Left lobe of liver (tissue), 2 donors: ENCODE data around the gene IFT81. TPM values are rescaled to one million over a fixed set of nuclear protein-coding genes. Genes with fewer than 3 reads are reported as not detected.

Experiments used
- ATAC-seq: fragments of 200-7000 bp; cut with Tn5 transposase; one replicate; pipeline ENCODE4 v1.9.1; 2020; ENCODE audit warnings: mild to moderate bottlenecking, moderate library complexity
- DNase-seq: peaks from one replicate; pipeline ENCODE4 v3.0.0-alpha.2; 2020; ENCODE audit warnings: low spot score
- total RNA-seq: library from RNA; stranded (reverse); gene quantifications from one replicate; pipeline ENCODE4 v1.2.1, GENCODE V29; 2021
- donor health status: DM: no; HTN: no; CAD: no; lungs with moderate emphysema.
- donor health status: DM: no; HTN: yes; CAD: no.

The IFT81 gene
- total RNA-seq, 1 donor from 2014 or later: 2.3 TPM

- no peak for DNase-seq
- ATAC-seq: no peak
These were observed 32.6 kb downstream of the IFT81 start for GRCh38 chr12:110156766-110157165.

GRCh38 chr12:110157539-110157938 is 33.4 kb downstream of the IFT81 start:
- ATAC-seq: no peak
- no peak for DNase-seq

GRCh38 chr12:110159671-110160245 is 35.6 kb downstream of the IFT81 start:
- peak; percentile 84 for ATAC-seq
- peak; percentile 58 for DNase-seq

GRCh38 chr12:110165540-110166159 is 41.5 kb downstream of the IFT81 start:
- no peak for ATAC-seq

GRCh38 chr12:110168732-110169455 is 44.7 kb downstream of the IFT81 start:
- no peak for DNase-seq
- no peak for ATAC-seq

More at GRCh38 chr12:110165540-110166159, 41.5 kb downstream of the IFT81 start:
- DNase-seq: no peak

- DNase-seq (no peak), ATAC-seq (no peak)
These were observed 46.5 kb downstream of the IFT81 start for GRCh38 chr12:110170535-110171185.

- DNase-seq: no peak
- no peak for ATAC-seq
These were observed 47.0 kb downstream of the IFT81 start for GRCh38 chr12:110171186-110171538.

- ATAC-seq (no peak), DNase-seq (no peak)
These were observed 47.5 kb downstream of the IFT81 start for GRCh38 chr12:110171636-110172035.

- ATAC-seq (no peak), DNase-seq (no peak)
These were observed 50.3 kb downstream of the IFT81 start for GRCh38 chr12:110174373-110174996.

- ATAC-seq (no peak), DNase-seq (no peak)
These were observed 51.0 kb downstream of the IFT81 start for GRCh38 chr12:110175201-110175600.

GRCh38 chr12:110176745-110177144 is 52.6 kb downstream of the IFT81 start:
- ATAC-seq: no peak
- DNase-seq: no peak

- no peak for DNase-seq
- ATAC-seq: no peak
These were observed 55.1 kb downstream of the IFT81 start for GRCh38 chr12:110179291-110179690.

GRCh38 chr12:110180591-110181005 is 56.4 kb downstream of the IFT81 start:
- no peak for DNase-seq
- no peak for ATAC-seq

- no peak for ATAC-seq
- DNase-seq: no peak
These were observed 58.1 kb downstream of the IFT81 start for GRCh38 chr12:110182281-110182680.

GRCh38 chr12:110183386-110183785 is 59.2 kb downstream of the IFT81 start:
- DNase-seq (no peak), ATAC-seq (peak; percentile 60)

- DNase-seq (no peak), ATAC-seq (no peak)
These were observed 61.5 kb downstream of the IFT81 start for GRCh38 chr12:110185626-110186025.

GRCh38 chr12:110186059-110186458 is 61.9 kb downstream of the IFT81 start:
- DNase-seq: no peak
- no peak for ATAC-seq

GRCh38 chr12:110193196-110193595 is 69.0 kb downstream of the IFT81 start:
- peak; percentile 33 for ATAC-seq
- no peak for DNase-seq

- no peak for ATAC-seq
- no peak for DNase-seq
These were observed 72.8 kb downstream of the IFT81 start for GRCh38 chr12:110197003-110197402.

GRCh38 chr12:110198386-110198785 is 74.2 kb downstream of the IFT81 start:
- DNase-seq (no peak), ATAC-seq (no peak)
